WTC11 (cell line): Measurements from ENCODE around the gene EPYC. TPM values are rescaled to one million over a fixed set of nuclear protein-coding genes. Genes with fewer than 3 reads are reported as not detected.

Experiments used
- ATAC-seq: fragments of 200-7000 bp; cut with Tn5 transposase; 2 replicates; pipeline ENCODE4 v1.10.0; 2021; ENCODE audit warnings: mild to moderate bottlenecking, moderate library complexity
- CTCF ChIA-PET: fragments of 300-600 bp; sonication (Branson Sonifier 250); formaldehyde crosslinking; loops from one replicate; lab custom pipeline; 2021; ENCODE audit warnings: antibody characterized with exemption; lab: Charles Lee
- POLR2A ChIA-PET: fragments of 350-600 bp; sonication (Branson Sonifier 250); formaldehyde crosslinking; loops from one replicate; lab custom pipeline; 2021; ENCODE audit warnings: antibody characterized with exemption; lab: Charles Lee
- DNase-seq: peaks from one replicate; pipeline ENCODE4 v3.0.0; 2021; ENCODE audit warnings: low spot score
- H3K27ac Mint-ChIP-seq: 2 replicates; pipeline ENCODE4 v1.8.0; 2021; ENCODE audit warnings: mixed read lengths
- H3K27me3 Mint-ChIP-seq: 2 replicates; pipeline ENCODE4 v1.8.0; 2021; ENCODE audit warnings: low read depth, mild to moderate bottlenecking, moderate library complexity, mixed read lengths
- H3K36me3 Mint-ChIP-seq: 2 replicates; pipeline ENCODE4 v1.8.0; 2021; ENCODE audit warnings: mixed read lengths
- H3K4me1 Mint-ChIP-seq: 2 replicates; pipeline ENCODE4 v1.8.0; 2022; ENCODE audit warnings: mixed read lengths
- H3K4me3 Mint-ChIP-seq: 2 replicates; pipeline ENCODE4 v1.8.0; 2021; ENCODE audit warnings: mild to moderate bottlenecking, moderate library complexity, mixed read lengths
- H3K9me3 Mint-ChIP-seq: 2 replicates; pipeline ENCODE4 v1.8.0; 2021; ENCODE audit warnings: mixed read lengths
- JUN ChIP-seq: sonication (generic); formaldehyde crosslinking; IDR thresholded peaks from 2 replicates; pipeline ENCODE4 v1.8.0; 2023; ENCODE audit warnings: mild to moderate bottlenecking, missing genetic modification reagents
- KAT7 ChIP-seq: sonication (generic); formaldehyde crosslinking; IDR thresholded peaks from 2 replicates; pipeline ENCODE4 v1.8.1; 2023; ENCODE audit warnings: missing genetic modification reagents, mild to moderate bottlenecking, borderline replicate concordance
- NFYB ChIP-seq: sonication (generic); formaldehyde crosslinking; conservative IDR thresholded peaks from 2 replicates; pipeline ENCODE4 v1.8.0; 2022; ENCODE audit warnings: low read depth, missing genetic modification reagents
- RELA ChIP-seq: sonication (generic); formaldehyde crosslinking; IDR thresholded peaks from 2 replicates; pipeline ENCODE4 v1.8.1; 2022; ENCODE audit warnings: missing genetic modification reagents, mild to moderate bottlenecking, borderline replicate concordance
- RORB ChIP-seq: fragments of 250-450 bp; sonication (Bioruptor Pico); IDR thresholded peaks from 2 replicates; pipeline ENCODE4 v1.9.0; 2021; ENCODE audit warnings: mild to moderate bottlenecking
- ZNF138 ChIP-seq: sonication (generic); formaldehyde crosslinking; conservative IDR thresholded peaks from 2 replicates; pipeline ENCODE4 v1.8.1; 2022; ENCODE audit warnings: mild to moderate bottlenecking, moderate library complexity, missing genetic modification reagents
- total RNA-seq: library from RNA; stranded (reverse); gene quantifications from 3 replicates; pipeline ENCODE4 v1.2.3, GENCODE V29; 2021
- TF ChIP-seq, protein P1 (sequence below): fragments of 250-450 bp; sonication (Bioruptor Pico); IDR thresholded peaks from 2 replicates; pipeline ENCODE4 v1.9.0; 2021; ENCODE audit warnings: mild to moderate bottlenecking, borderline replicate concordance
- TF ChIP-seq, protein P2 (sequence below): fragments of 200-600 bp; IDR thresholded peaks from 2 replicates; pipeline ENCODE4 v1.8.0; 2022; ENCODE audit warnings: antibody characterized with exemption
- TF ChIP-seq, protein P3 (sequence below): sonication (generic); formaldehyde crosslinking; IDR thresholded peaks from 2 replicates; pipeline ENCODE4 v1.8.1; 2023; ENCODE audit warnings: mild to moderate bottlenecking, missing genetic modification reagents, moderate library complexity

Gene EPYC
- total RNA-seq, 1 experiment from 2014 or later: not detected

DNA sequence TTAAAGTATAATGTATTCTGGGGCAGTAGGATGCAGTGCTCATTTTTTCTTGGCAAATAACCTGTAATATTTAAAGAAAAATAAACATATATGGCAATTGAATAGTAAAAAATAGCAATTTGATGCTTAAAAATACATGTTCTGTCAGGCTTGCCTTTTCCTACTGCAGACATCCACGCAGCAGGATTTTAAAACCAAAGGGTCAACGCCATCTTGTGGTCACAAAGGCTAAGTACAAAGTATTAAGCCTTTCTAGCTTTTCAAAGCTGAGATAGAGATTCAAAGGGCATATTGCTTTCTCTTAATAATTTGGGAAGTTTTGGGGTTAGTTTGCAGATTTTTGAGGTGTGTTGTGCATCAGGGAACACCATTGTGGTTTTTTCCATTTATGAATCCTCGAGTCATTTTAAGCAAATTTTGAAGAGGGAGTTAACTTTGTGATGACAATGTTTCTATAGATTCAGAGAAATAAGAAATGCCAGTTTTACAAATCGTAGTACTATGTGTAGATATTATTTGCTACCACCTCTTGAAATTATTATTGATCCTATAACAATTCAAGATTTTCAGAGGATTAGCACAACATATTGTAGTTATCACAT is 45.1 kb downstream of the EPYC start:
- ATAC-seq (peak; percentile 76), DNase-seq (no peak)
- ChIA-PET CTCF (interaction anchor here (1.0 to 1.6 kb wide), 8 partner anchors 10 to 396 kb away, joined by 3 to 11 read pairs (median 6); partner anchors contain the start of gene DCN), POLR2A (no interaction called here)
- H3K27ac Mint-ChIP-seq: no peak overlapping the region
- TF ChIP-seq, protein P1, sequence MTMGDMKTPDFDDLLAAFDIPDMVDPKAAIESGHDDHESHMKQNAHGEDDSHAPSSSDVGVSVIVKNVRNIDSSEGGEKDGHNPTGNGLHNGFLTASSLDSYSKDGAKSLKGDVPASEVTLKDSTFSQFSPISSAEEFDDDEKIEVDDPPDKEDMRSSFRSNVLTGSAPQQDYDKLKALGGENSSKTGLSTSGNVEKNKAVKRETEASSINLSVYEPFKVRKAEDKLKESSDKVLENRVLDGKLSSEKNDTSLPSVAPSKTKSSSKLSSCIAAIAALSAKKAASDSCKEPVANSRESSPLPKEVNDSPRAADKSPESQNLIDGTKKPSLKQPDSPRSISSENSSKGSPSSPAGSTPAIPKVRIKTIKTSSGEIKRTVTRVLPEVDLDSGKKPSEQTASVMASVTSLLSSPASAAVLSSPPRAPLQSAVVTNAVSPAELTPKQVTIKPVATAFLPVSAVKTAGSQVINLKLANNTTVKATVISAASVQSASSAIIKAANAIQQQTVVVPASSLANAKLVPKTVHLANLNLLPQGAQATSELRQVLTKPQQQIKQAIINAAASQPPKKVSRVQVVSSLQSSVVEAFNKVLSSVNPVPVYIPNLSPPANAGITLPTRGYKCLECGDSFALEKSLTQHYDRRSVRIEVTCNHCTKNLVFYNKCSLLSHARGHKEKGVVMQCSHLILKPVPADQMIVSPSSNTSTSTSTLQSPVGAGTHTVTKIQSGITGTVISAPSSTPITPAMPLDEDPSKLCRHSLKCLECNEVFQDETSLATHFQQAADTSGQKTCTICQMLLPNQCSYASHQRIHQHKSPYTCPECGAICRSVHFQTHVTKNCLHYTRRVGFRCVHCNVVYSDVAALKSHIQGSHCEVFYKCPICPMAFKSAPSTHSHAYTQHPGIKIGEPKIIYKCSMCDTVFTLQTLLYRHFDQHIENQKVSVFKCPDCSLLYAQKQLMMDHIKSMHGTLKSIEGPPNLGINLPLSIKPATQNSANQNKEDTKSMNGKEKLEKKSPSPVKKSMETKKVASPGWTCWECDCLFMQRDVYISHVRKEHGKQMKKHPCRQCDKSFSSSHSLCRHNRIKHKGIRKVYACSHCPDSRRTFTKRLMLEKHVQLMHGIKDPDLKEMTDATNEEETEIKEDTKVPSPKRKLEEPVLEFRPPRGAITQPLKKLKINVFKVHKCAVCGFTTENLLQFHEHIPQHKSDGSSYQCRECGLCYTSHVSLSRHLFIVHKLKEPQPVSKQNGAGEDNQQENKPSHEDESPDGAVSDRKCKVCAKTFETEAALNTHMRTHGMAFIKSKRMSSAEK (CRISPR knock-in tag): no peak
- TF ChIP-seq, protein P2, sequence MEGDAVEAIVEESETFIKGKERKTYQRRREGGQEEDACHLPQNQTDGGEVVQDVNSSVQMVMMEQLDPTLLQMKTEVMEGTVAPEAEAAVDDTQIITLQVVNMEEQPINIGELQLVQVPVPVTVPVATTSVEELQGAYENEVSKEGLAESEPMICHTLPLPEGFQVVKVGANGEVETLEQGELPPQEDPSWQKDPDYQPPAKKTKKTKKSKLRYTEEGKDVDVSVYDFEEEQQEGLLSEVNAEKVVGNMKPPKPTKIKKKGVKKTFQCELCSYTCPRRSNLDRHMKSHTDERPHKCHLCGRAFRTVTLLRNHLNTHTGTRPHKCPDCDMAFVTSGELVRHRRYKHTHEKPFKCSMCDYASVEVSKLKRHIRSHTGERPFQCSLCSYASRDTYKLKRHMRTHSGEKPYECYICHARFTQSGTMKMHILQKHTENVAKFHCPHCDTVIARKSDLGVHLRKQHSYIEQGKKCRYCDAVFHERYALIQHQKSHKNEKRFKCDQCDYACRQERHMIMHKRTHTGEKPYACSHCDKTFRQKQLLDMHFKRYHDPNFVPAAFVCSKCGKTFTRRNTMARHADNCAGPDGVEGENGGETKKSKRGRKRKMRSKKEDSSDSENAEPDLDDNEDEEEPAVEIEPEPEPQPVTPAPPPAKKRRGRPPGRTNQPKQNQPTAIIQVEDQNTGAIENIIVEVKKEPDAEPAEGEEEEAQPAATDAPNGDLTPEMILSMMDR: peak; percentile 36; the same call in 1 of the 2 replicates
- no peaks in the 10 kb centered on the region for H3K27me3 Mint-ChIP-seq
- H3K36me3 Mint-ChIP-seq: no peaks in the 10 kb centered on the region
- H3K9me3 Mint-ChIP-seq: no peaks in the 10 kb centered on the region
- H3K4me1 Mint-ChIP-seq: peaks cover 5% of the 10 kb centered on the region; the same call in 1 of the 2 replicates
- no peak overlapping the region for H3K4me3 Mint-ChIP-seq

DNA sequence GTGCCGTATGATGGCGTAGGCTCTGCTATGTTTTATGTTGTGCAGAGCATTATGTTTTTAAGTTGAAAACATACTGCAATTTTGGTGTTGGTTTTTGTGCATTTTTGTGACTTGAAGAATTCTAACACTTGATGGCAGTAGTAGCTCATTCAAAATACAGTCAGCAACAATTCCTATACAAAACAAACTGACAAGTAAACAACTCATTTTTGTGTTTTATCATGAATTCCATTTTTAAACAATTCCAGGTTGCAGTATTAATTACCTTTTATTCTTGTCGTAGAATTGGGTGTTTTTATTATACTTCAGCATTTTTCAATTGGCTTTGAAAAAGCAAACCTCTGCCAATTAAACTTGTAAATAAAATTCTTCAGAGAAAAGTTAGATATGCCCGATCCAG is 45.7 kb downstream of the EPYC start:
- TF ChIP-seq JUN (CRISPR knock-in tag) (no peak), ZNF138 (no peak), NFYB (CRISPR knock-in tag) (no peak), RORB (CRISPR knock-in tag) (no peak), RELA (CRISPR knock-in tag) (no peak), KAT7 (CRISPR knock-in tag) (no peak)
- TF ChIP-seq, protein P1 (CRISPR knock-in tag): no peak
- TF ChIP-seq, protein P3, sequence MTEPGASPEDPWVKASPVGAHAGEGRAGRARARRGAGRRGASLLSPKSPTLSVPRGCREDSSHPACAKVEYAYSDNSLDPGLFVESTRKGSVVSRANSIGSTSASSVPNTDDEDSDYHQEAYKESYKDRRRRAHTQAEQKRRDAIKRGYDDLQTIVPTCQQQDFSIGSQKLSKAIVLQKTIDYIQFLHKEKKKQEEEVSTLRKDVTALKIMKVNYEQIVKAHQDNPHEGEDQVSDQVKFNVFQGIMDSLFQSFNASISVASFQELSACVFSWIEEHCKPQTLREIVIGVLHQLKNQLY (CRISPR knock-in tag): no peak
- DNase-seq: no peak
- Mint-ChIP-seq H3K4me1 (no peaks in the 10 kb centered on the region), H3K27ac (no peak overlapping the region), H3K9me3 (no peaks in the 10 kb centered on the region), H3K36me3 (no peaks in the 10 kb centered on the region), H3K4me3 (no peak overlapping the region), H3K27me3 (peaks cover 1% of the 10 kb centered on the region; the same call in 1 of the 2 replicates)
- CTCF ChIA-PET: interaction anchor here (0.7 to 1.6 kb wide), 9 partner anchors 11 to 396 kb away, joined by 3 to 11 read pairs (median 5); partner anchors contain the start of gene DCN
- POLR2A ChIA-PET: interaction anchor here (0.6 kb wide), 1 partner anchor 266 kb away, joined by 3 read pairs; no protein-coding TSS in a partner anchor
- ATAC-seq: no peak
